ENCODE measurements around the gene MTA3. TPM values are rescaled to one million over a fixed set of nuclear protein-coding genes. Genes with fewer than 3 reads are reported as not detected.

Gene MTA3
- total RNA-seq, 1 experiment from 2014 or later = 57.1 TPM

- no peak overlapping the region for H3K4me3 ChIP-seq (ENCODE audit: low read depth, low read length, poor library complexity, severe bottlenecking)
- no peaks in the 10 kb centered on the region for H3K4me1 ChIP-seq (ENCODE audit: insufficient read depth, low read length, poor library complexity, severe bottlenecking)
- no peaks in the 10 kb centered on the region for H3K27me3 ChIP-seq (replicated peaks; ENCODE audit: insufficient read depth, low read depth, low read length, poor library complexity)
- BruUV-seq (replicated peaks) = no TSS peak
- H3K36me3 ChIP-seq (ENCODE audit: insufficient read depth, low read length, poor library complexity, severe bottlenecking) = peaks cover 4% of the 10 kb centered on the region
- DNase-seq (ENCODE audit: low spot score) = no peak
- CTCF ChIA-PET = no interaction called here
- intact Hi-C loops (cut with micrococcal nuclease; ENCODE audit: unreplicated experiment) = no loop called here
- no peaks in the 10 kb centered on the region for H3K9me3 ChIP-seq (ENCODE audit: low read depth, low read length, poor library complexity, severe bottlenecking)
- no peak overlapping the region for H3K27ac ChIP-seq (ENCODE audit: low read depth, low read length, poor library complexity, severe bottlenecking)
- POLR2A ChIA-PET (ENCODE audit: low non-redundant PET) = no interaction called here
- TF ChIP-seq CTCF (conservative IDR thresholded peaks at IDR 0.05; ENCODE audit: low read depth, low read length) (no peak), EZH2 (IDR thresholded peaks at IDR 0.05; ENCODE audit: borderline replicate concordance, low read depth, low read length, poor library complexity, severe bottlenecking) (no peak)
These were observed 82.6 kb downstream of the MTA3 start for GRCh38 chr2:42651057-42651456.

GRCh38 chr2:42652086-42652485 lies 83.7 kb downstream of the MTA3 start:
- POLR2A ChIA-PET (ENCODE audit: low non-redundant PET) = no interaction called here
- H3K4me1 ChIP-seq (ENCODE audit: insufficient read depth, low read length, poor library complexity, severe bottlenecking) = no peaks in the 10 kb centered on the region
- no peak for DNase-seq (ENCODE audit: low spot score)
- no peaks in the 10 kb centered on the region for H3K27me3 ChIP-seq (replicated peaks; ENCODE audit: insufficient read depth, low read depth, low read length, poor library complexity)
- H3K27ac ChIP-seq (ENCODE audit: low read depth, low read length, poor library complexity, severe bottlenecking) = no peak overlapping the region
- TF ChIP-seq EZH2 (IDR thresholded peaks at IDR 0.05; ENCODE audit: borderline replicate concordance, low read depth, low read length, poor library complexity, severe bottlenecking) (no peak), CTCF (conservative IDR thresholded peaks at IDR 0.05; ENCODE audit: low read depth, low read length) (no peak)
- H3K4me3 ChIP-seq (ENCODE audit: low read depth, low read length, poor library complexity, severe bottlenecking) = no peak overlapping the region
- intact Hi-C loops (cut with micrococcal nuclease; ENCODE audit: unreplicated experiment) = no loop called here
- no peaks in the 10 kb centered on the region for H3K9me3 ChIP-seq (ENCODE audit: low read depth, low read length, poor library complexity, severe bottlenecking)
- no peaks in the 10 kb centered on the region for H3K36me3 ChIP-seq (ENCODE audit: insufficient read depth, low read length, poor library complexity, severe bottlenecking)
- BruUV-seq (replicated peaks) = no TSS peak
- CTCF ChIA-PET = no interaction called here

GRCh38 chr2:42653039-42653438 lies 84.6 kb downstream of the MTA3 start:
- Histone ChIP-seq H3K27ac (ENCODE audit: low read depth, low read length, poor library complexity, severe bottlenecking) (no peak overlapping the region), H3K4me1 (ENCODE audit: insufficient read depth, low read length, poor library complexity, severe bottlenecking) (no peaks in the 10 kb centered on the region), H3K27me3 (replicated peaks; ENCODE audit: insufficient read depth, low read depth, low read length, poor library complexity) (no peaks in the 10 kb centered on the region), H3K4me3 (ENCODE audit: low read depth, low read length, poor library complexity, severe bottlenecking) (no peak overlapping the region), H3K9me3 (ENCODE audit: low read depth, low read length, poor library complexity, severe bottlenecking) (no peaks in the 10 kb centered on the region), H3K36me3 (ENCODE audit: insufficient read depth, low read length, poor library complexity, severe bottlenecking) (no peaks in the 10 kb centered on the region)
- TF ChIP-seq CTCF (conservative IDR thresholded peaks at IDR 0.05; ENCODE audit: low read depth, low read length) = no peak
- no peak for TF ChIP-seq EZH2 (IDR thresholded peaks at IDR 0.05; ENCODE audit: borderline replicate concordance, low read depth, low read length, poor library complexity, severe bottlenecking)
- DNase-seq (ENCODE audit: low spot score) = no peak
- POLR2A ChIA-PET (ENCODE audit: low non-redundant PET) = no interaction called here
- no TSS peak for BruUV-seq (replicated peaks)
- CTCF ChIA-PET = no interaction called here
- intact Hi-C loops (cut with micrococcal nuclease; ENCODE audit: unreplicated experiment) = no loop called here

All from A673 (cell line).